HG03575 (cell line): ENCODE results near the gene ADGRF5.

Experiments used
- ATAC-seq: cut with Tn5 transposase; IDR thresholded peaks from one replicate; pipeline ENCODE4 v1.9.1; 2021; ENCODE audit not compliant: unreplicated experiment, insufficient number of reproducible peaks, low FRiP score; ENCODE audit errors: extremely low read depth

ADGRF5 gene

GRCh38 chr6:46932526-46933319 lies 11.0 kb upstream of the ADGRF5 start:
- ATAC-seq: no peak

DNA sequence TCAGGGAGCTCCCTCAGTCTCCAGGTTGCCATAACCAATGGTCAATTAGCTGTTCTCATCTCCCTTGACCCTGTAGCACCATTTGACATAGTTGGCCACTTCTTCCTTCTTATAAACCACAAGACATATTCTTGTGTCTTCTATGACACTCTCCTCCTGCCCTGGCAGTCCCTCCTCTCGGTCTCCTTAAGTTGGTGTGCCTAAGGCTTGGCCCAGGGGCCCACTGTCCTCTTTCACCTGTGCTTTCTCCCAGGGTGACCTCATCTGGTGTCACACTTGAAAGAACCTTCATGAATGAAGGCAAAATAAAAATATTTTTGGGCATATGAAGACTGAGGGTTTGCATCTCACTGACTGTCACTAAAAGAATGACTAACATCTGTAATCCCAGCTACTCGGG lies 9.7 kb upstream of the ADGRF5 start:
- ATAC-seq: no peak

DNA sequence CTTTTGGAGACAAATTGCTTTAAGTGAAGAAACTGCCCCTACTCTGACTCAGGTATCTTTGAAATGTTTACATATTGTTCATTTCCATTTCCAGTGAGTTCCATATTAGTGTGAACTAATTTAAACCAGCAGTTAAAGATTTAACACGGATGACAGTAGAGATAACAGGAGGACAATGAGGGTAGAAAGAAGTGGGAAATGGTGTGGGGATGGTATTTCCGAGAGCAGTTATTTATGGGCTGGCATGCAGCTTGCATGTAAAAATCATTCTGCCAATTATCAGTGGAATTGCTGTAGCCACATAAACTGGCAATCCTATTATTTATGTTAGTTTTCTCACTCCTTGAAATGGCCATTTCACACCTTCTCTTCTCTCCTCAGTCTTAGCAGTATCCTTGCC lies 8.6 kb upstream of the ADGRF5 start:
- no peak for ATAC-seq

DNA sequence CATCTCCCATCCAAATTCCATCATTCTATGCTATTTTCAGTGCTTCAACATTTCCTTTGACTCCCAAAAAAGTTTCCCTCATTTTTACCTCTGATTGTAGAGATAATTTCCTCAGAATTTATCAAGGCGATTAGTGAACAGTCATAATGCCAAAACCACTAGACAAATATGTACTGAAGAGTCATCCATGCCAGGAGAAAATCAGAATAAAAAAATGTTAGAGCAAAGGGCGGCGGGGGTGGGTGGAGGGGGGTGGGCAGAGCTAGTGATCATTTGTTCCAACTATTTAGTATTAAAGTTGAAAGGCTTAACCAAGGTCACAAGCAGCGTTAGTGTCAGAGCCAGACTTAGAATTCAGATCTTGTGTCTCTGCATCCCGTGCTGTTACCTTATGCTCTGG lies 5.3 kb upstream of the ADGRF5 start:
- ATAC-seq: no peak

DNA sequence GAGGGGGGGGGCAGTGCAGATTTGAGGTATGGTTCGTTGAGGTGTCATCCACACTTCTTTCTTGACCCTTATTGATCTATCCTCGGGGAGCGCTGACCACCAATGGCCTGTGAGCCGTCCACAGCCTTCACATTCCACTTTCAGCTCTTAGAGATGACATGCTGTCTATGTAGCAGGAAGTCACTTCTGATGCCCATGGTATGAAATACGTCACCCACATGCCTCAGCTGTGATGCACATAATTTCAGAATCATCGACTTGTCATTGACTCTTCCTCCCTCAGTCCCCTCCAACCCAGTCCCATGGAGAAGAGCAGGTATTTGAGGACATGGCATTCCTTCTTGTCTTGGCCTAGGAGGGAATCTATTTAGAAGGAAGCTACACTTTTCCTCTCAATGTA lies 4.7 kb upstream of the ADGRF5 start:
- no peak for ATAC-seq

GRCh38 chr6:46925563-46926253 lies 4.0 kb upstream of the ADGRF5 start:
- ATAC-seq: no peak

DNA sequence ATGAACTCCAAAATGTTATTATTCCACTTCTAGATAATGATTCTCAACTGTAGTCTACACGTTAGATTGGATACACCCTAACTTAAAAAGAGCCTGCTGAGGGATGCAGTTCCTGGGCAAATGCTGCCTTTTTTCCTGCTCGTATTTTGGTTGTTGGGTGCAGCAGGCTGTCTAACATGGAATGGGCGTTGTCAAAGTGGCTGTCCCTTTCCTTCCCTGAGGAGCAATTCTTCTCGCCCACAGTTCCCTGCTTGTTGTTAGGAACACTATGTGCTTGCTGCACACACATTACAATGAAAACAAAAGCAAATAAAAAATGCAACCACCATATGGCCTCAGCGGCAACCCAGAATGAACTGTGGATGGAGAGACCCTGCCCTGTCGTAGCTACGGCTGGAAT lies 1.7 kb upstream of the ADGRF5 start:
- ATAC-seq: no peak

DNA sequence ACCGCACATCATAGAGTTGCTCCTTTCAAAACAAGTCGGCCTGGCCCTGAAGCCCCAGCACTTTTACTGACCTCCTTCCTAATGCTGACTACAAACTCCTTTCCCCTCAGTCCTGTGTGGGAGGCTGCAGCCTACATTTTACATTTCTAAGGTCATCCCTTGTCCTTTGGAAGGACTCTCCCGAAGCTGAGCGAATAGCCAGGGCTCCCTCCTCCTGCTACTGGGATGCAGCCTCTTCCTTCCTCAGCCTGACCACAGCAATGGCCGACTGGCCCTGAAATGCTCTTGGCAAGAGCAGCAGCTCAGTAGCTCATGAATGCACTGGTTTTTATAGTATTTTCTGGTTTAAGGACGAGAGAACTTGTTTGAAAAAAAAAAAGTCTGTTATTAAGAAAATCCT lies 679 bp downstream of the ADGRF5 start:
- no peak for ATAC-seq

- ATAC-seq: no peak
These were observed 2.9 kb downstream of the ADGRF5 start for GRCh38 chr6:46918806-46919205.

GRCh38 chr6:46917002-46917545 lies 4.7 kb downstream of the ADGRF5 start:
- no peak for ATAC-seq

DNA sequence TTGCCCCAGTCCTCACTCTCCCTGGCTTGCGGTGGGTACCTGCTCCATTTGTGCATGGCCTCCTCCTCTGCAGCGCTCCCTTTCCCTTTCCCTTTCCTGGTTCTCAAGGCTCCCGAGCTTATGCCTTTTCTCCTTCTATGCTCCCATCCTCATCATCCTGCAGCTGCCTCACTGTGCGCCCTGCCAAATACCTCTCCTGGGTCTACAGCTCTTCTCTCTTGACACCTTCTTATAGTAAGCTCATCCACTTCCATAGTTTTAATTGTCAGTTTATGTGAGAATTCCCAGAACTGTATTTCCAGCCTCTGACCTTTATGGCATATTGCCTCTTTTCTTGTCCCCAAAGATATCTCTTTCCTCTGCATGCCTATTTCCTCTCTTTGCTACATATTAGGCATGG lies 5.9 kb downstream of the ADGRF5 start:
- ATAC-seq: no peak

DNA sequence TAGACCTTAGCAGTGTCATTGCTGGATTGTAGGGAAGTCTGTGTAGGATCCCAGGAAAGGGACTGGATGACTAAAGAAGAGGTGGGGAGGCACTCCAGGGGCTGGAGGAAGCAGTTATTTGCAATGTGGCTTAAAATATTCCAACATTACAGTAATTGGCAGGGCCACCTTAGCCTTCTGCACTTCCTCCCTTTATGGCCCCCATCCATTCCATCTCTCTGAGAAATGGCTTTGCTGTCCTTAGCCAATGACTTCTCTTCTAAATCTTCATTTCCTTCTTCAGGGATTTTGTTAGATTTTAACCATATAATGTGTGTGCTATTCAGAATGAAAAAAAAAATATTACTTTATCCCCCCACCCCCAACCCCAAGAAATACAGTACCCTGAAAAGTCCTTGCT lies 6.4 kb downstream of the ADGRF5 start:
- ATAC-seq: no peak

DNA sequence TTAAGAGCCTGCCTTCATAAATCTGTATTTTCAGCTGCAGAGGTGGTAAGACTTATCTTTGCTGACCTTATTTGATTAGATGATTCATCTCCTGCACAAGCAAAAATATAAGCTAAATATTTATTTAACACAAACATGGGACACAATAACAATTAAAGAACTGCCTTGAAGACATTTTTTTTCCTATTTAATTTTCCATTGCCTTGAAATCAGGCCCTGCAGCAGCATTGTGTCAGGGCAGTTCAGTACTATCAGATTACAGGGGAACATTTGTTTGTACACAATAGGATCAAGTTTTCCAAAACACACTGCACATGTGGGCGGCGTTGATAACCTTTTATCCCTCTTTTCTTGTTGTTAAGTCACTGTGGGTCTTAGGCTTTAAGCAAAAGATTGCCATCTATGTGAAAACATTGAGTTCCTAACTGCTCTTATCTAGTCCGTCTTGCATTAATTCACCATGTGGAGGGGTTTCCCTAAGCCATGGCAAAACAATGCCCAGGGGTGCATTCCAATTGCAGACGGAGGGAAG lies 7.4 kb downstream of the ADGRF5 start:
- no peak for ATAC-seq

DNA sequence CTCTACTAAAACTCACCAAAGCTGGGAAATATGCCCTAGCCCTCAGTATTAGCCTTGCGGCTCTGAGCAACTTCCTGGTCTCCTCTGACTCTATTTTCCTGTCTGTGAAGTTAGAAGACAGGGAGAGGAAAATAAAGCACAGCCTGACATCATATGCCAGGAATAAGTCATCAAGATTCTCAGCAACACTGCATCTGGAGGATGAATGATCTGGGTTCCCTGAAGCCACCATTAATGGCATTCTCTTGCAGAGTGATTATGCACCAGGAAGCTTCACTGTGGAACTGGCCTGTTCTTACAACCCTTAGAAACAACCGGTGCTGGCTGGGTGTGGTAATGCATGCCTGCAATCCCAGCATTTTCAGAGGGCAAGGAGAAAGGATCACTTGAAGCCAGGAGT lies 12.4 kb downstream of the ADGRF5 start:
- no peak for ATAC-seq

GRCh38 chr6:46906776-46907175 lies 15.0 kb downstream of the ADGRF5 start:
- no peak for ATAC-seq

- ATAC-seq: no peak
These were observed 17.6 kb downstream of the ADGRF5 start for GRCh38 chr6:46904117-46904516.

- no peak for ATAC-seq
These were observed 18.6 kb downstream of the ADGRF5 start for GRCh38 chr6:46903175-46903574.

GRCh38 chr6:46901882-46902314 lies 19.8 kb downstream of the ADGRF5 start:
- no peak for ATAC-seq

- no peak for ATAC-seq
These were observed 21.5 kb downstream of the ADGRF5 start for GRCh38 chr6:46900266-46900665.

DNA sequence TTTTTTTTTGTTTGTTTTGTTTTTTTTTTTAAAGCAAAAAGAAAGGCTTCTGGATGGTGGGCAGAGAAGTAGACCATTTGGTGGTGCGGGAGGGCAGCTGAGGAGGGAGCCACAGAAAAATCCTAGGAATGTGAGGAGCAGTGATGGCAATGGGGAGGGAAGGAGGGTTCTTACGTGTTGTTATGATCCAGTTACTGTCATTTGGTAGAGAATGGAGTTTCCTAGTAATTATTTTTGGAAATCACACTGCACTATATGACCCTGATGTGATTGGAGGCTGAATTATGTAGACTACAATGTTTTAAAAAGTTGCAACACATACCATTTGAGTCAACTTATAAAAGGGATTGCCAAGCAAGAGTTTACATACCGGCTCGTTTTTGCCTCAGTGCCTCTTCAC lies 22.1 kb downstream of the ADGRF5 start:
- no peak for ATAC-seq
